GM18868 (cell line): ENCODE results near the gene JAZF1.

ENCODE experiments used
- ATAC-seq: cut with Tn5 transposase; IDR thresholded peaks from one replicate; pipeline ENCODE4 v1.9.1; 2021; ENCODE audit warnings: mild to moderate bottlenecking, moderate library complexity; ENCODE audit not compliant: unreplicated experiment

The JAZF1 gene

GRCh38 chr7:27795977-27796376 lies 384.6 kb downstream of the JAZF1 start:
- ATAC-seq = no peak

- ATAC-seq = no peak
These were observed 386.8 kb downstream of the JAZF1 start for GRCh38 chr7:27793780-27794179.

GRCh38 chr7:27788437-27788836 lies 392.2 kb downstream of the JAZF1 start:
- ATAC-seq = no peak

- no peak for ATAC-seq
These were observed 396.1 kb downstream of the JAZF1 start for GRCh38 chr7:27784399-27785053.

- ATAC-seq = no peak
These were observed 397.7 kb downstream of the JAZF1 start for GRCh38 chr7:27782849-27783248.

- no peak for ATAC-seq
These were observed 399.4 kb downstream of the JAZF1 start for GRCh38 chr7:27781188-27781587.
